ENCODE results near the gene RFX4.

- TF ChIP-seq POLR2A (IDR thresholded peaks at IDR 0.05) (no peak), CTCF (IDR thresholded peaks at IDR 0.05) (no peak), POLR2AphosphoS5 (IDR thresholded peaks at IDR 0.05) (no peak)
Observed at GRCh38 chr12:106782619-106783018, 199.8 kb downstream of the RFX4 start.
